Stimulated activated CD8-positive, alpha-beta memory T cell treated with anti-CD3 and anti-CD28 coated beads, Interleukin-7, amount 100 ng/mL, for 48 hours (primary cell): ENCODE data around the gene BCR.
A peak's percentile ranks its signal among the peaks of the same experiment; 100 is the strongest.

Source experiments
- DNase-seq, 2 donors: peaks; one replicate each; pipeline ENCODE4 v3.0.0-alpha.2; 2020; ENCODE audit warnings: low read depth in 1 of 2; ENCODE audit errors: extremely low read depth in 1 of 2

The BCR gene

GRCh38 chr22:23285236-23285635 lies 104.9 kb downstream of the BCR start:
- DNase-seq: no peak

DNA sequence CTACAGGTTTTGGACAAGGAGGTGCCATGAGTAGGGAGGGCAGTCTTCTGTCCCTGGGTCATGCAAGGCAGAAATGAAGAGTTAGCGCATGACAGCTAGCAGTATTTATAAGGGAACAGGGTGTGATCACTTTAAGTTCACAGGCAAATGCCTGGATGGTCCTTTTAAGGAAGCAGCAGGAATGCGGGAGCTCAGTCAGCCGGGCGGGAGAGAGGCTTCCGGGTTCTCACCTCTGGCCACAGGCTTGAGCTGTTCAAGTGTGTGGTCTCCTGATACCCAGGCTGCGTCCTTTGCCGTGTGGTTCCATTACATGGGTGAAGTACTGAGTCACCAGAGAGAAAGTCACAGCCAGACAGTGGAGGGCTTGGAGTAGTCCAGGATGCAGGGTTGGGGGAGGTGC lies 105.4 kb downstream of the BCR start:
- DNase-seq: no peak

GRCh38 chr22:23286296-23286695 lies 106.0 kb downstream of the BCR start:
- DNase-seq: no peak

GRCh38 chr22:23287136-23288095 lies 107.1 kb downstream of the BCR start:
- DNase-seq: no peak

DNA sequence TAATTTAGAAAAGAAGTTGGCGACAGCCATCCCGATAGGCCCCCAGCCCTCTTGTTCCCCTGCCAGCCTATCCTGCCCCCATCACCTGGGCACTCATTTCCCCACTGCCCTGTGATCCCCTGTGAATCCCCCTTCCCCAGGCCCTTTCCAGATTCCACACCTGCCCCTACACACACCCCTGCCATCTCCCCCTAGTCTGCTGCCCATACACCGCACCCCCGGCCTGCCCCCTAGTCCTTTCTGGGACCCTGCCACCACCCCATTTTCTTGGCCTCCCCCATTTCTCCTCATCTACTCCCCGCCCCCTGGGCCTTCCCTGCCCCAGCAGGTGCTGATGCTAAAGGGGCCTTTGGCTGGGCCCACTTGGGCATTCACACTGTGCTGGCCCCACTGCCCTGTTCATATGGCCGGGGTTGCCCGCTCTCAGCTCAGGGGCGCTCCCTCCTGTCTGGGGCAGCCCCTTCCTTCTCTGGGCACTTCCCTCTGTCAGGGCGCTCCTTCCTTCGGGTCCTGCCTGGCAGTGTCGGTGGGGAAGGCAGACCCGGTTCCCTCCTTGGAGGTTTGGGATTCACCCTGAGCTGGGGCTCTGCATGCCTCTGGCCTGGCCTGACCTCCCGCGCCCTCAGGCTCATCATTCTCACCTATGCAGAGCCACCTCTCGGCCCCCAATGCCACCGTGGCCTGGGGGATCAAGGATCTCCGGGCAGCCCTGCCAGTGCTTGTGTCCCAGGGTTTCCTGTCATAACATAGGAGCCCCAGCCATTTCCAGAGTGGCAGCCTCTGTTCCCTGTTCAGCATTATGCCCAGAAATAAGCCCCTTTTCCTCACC lies 108.2 kb downstream of the BCR start:
- no peak for DNase-seq

GRCh38 chr22:23289130-23289503 lies 108.8 kb downstream of the BCR start:
- no peak for DNase-seq

DNA sequence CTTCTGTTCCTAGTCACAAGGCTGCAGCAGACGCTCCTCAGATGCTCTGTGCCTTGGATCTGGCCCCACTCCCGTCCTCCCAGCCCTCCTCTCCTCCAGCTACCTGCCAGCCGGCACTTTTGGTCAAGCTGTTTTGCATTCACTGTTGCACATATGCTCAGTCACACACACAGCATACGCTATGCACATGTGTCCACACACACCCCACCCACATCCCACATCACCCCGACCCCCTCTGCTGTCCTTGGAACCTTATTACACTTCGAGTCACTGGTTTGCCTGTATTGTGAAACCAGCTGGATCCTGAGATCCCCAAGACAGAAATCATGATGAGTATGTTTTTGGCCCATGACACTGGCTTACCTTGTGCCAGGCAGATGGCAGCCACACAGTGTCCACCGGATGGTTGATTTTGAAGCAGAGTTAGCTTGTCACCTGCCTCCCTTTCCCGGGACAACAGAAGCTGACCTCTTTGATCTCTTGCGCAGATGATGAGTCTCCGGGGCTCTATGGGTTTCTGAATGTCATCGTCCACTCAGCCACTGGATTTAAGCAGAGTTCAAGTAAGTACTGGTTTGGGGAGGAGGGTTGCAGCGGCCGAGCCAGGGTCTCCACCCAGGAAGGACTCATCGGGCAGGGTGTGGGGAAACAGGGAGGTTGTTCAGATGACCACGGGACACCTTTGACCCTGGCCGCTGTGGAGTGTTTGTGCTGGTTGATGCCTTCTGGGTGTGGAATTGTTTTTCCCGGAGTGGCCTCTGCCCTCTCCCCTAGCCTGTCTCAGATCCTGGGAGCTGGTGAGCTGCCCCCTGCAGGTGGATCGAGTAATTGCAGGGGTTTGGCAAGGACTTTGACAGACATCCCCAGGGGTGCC lies 109.8 kb downstream of the BCR start:
- peak; percentile 20 to 28 for DNase-seq

DNA sequence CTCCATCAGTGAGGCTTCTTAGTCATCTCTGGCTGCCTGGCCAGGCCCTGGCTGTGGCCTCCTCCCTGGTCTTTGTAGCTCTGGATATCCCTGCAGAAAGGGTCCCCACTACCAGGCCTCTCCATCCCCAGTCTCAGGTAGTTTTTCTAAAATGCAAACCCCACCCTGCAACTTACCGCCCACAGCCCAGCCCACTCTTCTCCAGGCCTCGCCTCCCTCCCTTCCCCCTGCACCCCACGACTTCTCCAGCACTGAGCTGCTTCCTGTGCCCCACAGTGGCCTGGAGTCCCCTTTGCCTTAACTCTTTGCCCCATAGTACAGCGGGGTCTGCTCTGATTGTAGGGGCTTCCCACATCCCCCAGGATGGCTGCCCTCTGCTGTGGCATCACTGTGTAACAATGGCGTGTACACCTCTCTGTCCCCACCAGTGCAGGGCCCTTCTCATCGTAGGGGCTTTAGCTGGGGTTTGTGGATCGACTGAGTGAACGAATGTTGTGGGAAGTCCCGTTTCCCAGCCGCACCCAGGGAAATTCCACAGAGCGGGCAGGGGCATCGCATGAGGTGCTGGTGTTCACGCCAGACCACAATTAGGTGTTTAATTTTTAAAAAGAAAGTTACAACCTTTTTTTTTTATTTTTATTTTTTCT lies 111.6 kb downstream of the BCR start:
- no peak for DNase-seq

DNA sequence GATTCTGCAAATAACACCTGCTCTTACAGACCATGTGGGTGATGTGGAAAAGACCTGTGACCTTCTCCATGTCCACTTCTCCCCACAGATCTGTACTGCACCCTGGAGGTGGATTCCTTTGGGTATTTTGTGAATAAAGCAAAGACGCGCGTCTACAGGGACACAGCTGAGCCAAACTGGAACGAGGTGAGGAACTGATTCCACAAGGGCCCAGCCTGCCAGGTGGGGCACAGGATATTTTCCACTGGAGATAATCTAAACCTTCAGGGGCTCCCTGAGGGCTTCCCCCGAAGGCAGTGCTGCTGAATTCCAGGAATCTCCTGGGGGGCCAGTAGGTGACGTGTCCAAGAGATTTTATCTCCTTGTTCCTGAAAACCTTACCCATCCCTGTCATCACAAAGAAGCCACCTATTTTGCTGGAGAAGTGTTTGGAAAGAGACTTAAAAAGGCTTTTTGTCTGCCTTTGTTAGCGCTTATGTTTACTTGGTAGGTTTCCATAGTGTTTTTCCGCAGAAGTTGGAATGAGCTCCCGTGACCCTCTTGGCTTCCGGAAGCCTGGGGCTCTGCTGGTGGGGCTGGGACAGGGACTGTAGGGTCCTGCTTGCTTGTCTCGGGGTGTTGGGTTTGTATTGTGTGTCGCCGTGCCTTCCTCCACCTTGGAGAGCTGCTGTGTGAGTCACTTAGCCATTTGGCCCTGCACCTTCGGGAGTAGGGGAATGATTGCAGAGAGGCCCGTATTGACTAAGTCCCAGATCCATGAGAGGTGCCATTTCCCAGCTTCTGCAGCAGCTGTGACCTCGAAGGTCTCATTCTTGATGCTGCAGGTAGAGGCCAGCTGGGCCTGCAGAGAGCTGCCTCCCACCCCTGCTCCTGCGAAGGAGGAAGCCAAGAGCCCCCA lies 112.4 kb downstream of the BCR start:
- DNase-seq: no peak

- DNase-seq: no peak
Measured at GRCh38 chr22:23293720-23294119, 113.4 kb downstream of the BCR start.

DNA sequence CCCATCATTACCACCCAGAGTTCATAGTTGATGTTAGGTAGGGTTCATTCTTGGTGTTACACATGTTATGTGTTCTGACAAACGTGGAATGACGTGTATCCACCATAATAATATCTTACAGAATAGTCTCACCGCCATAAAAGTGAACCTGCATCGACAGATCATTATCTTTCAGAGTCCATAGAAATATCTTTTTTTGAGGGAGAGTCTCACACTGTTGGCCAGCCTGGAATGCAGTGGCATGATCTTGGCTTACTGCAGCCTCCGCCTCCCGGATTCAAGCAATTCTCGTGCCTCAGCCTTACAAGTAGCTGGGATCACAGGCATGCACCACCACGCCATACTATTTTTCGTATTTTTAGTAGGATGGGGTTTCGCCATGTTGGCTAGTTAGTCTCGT lies 113.9 kb downstream of the BCR start:
- DNase-seq: no peak

GRCh38 chr22:23300476-23300875 lies 120.2 kb downstream of the BCR start:
- DNase-seq: no peak

DNA sequence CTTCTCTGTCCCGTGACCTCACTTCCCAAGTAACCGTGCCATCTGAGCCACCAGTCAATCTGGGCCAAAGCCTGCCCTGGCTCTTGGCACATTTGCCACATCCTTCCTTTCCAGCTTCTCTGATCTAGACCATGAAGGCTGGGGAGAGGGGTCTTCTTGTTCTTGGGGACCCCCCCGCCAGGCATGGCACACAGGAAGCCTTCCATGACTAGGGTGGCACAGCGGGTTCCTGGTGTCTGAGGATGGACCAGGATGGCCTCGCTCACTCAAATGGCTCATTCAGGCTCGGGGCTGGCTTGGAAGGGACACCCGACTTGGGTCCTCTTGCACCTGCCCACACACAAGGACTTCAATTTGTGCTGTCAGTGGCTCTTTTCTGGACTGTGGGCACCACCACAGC lies 121.3 kb downstream of the BCR start:
- no peak for DNase-seq

DNA sequence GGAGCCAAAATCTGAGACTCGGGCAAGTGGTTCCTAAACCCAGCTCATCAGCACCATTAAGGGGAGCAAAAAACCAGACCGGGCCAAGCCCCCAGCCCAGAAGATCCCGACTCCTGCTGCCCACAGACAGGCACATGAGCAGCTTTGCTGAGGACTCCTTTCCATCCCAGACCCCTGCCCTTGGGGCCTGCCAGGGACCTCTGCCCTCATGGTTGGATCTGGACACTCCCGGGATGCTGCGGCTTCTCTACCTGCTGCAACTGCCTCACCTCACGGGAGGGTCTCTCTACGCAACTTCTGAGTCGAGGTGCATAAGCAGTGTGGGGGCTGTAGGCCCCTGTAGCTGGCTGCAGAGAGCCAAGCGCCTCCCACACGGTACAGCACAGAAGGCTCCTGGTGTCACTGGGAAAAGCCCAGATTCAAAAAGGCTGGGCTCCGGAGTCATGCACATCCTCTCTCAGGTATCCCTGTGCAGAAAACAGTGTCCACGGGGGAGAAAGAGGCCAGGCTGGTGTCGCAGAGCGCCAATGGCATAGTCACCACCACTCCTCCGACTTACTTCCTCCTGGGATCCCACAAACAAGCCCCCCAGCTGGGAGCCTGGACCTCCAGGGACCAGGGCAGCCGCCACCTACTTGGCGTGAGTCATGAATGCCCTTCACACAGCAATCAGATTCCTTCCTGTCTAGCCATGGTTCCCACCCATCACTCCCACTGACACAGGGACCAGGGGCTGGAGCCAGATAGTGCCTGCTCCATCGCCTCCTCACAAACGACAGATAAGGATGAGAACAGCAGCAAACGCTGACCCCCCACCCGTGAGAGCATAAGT lies 122.1 kb downstream of the BCR start:
- DNase-seq: no peak

DNA sequence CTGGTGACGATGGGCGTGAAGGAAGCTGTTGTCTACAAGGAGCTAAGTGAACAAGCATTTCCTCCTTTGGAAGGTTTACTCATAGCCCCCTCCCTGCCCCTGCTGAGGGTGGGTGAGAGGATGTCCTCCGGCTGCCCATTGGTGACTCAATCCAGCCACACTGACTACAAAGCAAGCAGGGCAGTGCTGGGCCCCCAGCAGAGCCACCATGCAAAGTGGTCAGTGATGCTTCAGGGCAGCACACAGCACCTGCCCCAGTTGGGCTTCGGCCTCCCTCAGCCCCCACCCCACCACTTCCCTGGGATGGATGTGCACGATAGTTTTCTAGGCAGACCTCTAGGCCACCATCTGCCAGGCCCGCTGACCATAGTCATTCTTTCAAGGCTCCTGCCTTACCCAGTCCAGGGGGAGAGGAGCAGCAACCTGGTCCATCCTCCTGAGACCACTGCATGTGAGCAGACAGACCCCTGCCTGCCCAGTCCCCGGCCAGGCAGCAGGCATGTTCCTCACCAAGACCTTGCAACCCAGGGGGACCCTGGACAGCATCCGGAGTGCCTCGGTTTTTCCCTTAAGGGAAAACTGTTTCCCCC lies 125.1 kb downstream of the BCR start:
- DNase-seq: no peak

DNA sequence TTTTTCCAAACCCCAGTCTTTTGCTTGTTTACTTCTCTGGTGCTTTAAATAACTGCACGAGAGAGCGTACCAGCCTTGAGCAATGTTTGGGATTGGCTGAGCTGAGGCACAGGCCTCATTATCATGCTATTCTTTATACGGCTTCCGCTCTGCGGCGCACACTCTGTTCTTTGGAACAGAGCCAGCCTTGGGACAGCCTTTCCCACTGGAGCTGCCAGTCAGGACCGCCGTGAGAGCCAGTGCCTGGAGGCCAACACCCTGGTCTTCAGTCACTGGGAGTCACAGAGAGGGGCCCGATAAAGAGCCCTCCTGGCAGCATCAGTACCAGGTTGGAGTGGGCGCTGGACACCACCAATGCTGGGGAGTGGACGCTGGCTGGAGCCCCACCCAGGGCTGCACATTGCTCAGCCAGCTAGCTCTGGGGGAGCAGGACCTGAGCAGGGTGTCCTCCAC lies 125.6 kb downstream of the BCR start:
- no peak for DNase-seq

- DNase-seq: no peak
Measured at GRCh38 chr22:23306438-23306921, 126.2 kb downstream of the BCR start.

DNA sequence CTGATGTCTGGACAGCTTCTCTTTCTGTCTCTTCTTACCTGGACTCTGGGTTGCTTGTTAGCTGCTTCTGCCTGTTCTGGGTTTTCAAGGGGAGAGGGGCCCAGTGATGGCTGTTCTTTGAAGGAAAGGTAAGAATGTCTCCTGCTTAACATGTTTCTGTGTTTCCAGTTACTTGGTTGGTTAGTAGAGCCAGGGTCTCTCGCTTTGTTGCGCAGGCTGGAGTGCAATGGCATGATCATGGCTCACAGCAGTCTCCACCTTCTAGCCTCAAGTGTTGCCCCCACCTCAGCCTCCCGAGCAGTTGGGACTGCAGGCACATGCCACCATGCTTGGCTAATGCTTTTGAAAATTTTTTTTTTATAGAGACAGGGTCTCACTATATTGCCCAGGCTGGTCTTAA lies 126.6 kb downstream of the BCR start:
- no peak for DNase-seq
